ENCODE measurements around the gene MTA1.

The MTA1 gene

DNA sequence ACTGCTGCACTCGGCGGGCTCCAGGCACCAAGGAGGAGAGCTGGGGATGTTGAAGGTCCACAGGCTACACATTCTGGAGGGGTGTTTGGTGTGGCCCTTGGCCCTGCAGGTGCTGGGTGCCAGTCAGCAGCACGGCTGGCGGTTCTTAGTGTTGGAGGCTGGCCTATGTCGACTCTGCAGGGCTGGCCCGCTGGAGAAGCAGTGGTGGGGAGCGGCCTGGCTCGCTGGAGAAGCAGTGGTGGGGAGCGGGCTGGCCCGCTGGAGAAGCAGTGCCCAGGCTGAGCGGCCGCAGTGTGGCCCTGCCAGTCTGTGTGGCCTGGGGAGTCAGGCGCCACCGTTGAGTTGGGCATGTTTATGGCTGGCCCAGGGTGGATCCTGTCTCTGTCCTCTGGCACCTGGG is 27.3 kb downstream of the MTA1 start:
- DNase-seq, result no peak

DNA sequence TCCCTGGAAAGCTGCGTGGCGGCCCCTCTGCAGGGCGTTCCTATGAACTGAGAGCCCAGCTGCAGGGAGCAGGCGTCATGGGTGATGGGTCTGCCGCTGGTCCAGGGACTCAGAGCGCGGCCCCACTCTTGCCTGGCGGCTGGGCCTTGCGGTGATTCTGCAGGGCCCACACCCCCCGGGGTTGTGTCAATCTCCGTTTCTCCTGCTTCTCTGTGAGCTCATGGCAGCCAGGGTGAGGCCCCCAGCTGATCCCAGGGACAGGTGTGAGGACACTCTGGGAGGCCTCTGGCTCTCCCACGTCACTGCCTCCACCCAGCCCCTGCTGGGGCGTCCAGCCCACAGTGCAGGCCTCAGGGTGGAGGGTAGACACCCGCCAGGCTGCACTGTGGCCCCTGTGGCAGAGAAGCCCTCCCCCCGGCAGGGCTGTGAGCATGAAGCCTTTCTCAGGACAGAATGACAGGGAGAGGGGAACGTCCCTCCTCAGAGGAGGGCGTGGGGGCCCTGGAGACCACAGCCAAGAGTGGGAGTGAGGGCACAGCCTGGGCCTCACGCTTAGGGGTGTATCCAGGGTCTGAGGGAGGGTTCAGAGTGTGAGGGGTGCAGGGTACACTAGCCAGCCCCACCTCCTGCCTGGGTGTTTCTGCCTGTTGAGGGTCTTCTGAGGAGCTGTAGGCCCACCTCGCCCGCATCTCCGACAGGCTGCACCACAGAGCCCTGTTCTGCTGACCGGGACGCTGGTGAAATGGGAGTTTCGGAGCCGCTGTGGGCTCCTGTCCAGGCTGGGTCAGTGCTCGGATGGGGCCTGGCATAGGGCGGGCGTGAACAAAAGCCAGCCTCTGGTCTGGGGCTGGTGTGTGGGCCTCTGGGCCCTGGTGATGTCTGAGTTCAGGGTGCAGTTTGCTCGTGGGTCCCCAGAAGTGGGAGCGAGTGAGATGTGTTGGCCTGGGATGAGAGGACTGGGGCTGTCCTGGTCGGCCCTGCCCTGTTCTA is 28.3 kb downstream of the MTA1 start:
- no peak for DNase-seq

DNA sequence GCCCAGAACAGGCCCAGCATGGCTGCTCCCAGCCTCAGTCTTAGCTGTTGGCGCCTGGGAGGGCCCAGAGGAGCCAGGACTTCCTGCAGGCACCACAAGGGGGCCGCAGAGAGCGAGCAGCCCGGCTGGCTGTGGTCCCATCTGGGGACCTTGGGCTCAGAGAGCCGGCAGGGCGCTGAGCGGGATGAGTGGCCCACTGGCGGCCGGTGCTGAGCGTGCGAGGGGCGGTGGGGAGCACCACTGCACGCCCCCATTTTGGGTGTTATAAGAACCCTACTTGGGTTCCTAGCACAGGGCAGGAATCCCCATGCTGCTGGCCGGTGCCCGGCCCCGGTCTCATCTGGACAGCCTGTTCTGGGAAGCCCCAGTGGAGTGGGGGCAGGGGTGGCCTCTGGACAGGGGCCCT is 29.1 kb downstream of the MTA1 start:
- DNase-seq, result peak; percentile 49

DNA sequence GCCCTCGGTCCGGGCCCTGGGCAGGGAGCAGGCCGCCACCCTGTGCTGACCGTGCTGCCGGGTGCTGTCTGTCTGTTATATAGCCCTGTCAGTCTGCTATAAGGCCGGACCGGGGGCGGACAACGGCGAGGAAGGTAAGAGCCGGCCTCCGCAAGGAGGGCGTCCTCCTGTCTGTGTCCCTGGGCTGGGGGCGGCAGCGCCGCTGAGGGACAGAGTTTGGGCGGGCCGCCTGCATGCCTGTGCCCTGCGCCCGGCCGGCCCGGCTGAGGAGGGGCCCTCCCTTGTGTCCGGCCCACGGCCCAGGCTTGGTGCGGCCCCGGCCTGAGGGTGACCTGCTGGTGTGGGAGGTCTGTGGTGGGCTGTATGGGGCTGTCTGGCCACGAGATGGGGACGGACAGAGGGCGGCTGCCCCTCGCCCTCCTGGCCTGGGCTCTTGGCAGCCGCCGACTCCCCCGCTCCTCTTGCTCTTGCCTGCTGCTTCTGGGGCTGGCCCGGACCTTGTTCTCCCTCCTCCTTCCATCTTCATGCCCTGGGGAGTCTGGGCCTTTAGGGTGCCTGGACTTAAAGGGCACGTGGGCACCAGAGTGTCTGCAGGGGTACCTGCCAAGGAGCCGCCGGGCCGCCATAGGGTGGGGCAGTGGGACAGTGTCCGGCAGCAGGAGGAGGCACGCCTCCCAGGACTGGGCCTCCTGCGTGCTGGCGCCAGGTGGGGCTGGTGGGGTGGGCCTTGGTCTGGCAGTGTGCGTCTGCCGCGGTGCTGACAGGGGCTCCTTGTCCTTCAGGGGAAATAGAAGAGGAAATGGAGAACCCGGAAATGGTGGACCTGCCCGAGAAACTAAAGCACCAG is 29.9 kb downstream of the MTA1 start:
- no peak for DNase-seq

DNA sequence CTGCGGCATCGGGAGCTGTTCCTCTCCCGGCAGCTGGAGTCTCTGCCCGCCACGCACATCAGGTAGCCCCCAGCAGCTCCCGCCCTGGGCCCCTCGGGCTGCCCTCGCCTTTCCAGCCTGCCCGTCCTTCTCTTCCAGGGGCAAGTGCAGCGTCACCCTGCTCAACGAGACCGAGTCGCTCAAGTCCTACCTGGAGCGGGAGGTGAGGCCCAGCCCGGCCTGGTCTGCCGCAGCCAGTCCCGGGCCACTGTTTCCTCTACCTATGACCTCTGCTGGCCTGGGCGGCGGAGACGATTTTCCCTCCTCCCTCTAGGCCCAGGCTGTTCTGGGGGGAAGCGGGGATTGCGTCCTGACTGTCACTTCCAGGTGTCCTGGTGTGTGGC is 30.5 kb downstream of the MTA1 start:
- DNase-seq, result no peak

DNA sequence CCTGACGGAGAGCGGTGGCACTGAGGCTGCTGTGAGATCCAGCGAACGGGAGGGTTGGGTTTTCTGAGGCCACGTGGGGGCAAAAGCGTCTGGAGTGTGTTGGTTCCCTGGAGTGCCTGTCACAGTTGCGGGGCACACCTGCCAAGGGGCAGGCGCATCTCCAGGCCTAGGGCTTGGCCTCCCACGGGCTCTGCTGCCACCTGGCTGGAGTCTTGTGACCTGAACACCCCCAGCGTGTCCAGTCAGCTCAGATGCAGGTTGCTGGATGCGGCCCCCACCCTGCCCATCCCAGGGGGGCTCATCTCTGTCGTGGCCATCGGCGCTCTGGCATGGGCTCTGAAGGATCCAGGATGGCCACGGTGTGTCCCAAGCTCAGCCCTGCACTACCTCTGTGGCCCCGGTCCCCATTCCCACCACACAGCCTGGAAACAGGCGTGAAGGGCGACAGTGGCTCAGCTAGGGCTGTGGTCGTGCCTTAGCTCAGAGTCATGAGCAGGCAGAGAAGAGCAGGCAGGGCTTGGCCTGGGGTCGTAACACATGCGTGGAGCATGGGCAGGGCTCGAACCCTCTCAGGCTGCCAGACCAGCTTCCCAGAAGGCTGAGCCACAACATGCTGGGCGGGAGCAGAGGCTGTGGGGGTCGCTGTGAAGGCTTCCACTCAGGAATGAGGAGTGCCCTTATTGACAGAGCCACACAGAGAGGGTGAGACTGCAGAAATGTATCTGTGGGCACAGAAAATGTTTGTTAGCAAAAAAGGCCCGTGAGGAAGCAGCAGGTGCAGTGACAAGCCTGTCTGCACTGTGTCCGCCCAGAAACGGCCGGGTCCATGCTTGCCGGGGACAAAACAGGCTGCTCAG is 31.5 kb downstream of the MTA1 start:
- DNase-seq, result no peak

DNA sequence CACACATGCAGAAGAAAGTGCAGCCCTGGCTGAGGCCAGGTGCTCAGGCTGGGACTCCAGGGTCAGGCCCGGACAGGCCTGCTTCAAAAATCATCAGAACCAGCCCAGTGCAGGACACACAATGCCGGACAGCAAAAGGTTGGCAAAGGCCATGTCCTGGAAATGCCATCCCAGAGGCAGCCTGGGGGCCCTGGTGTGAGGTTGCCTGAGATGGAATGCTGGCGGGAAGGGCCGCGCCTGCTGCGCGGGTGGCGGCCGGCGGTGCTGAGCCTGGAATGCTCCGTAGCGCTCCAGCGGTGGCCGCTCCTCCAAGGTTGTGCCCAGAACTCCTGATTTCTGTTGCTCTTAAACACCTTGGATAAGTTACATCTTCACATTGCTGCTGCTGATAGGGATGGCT is 33.3 kb downstream of the MTA1 start:
- DNase-seq, result no peak

DNA sequence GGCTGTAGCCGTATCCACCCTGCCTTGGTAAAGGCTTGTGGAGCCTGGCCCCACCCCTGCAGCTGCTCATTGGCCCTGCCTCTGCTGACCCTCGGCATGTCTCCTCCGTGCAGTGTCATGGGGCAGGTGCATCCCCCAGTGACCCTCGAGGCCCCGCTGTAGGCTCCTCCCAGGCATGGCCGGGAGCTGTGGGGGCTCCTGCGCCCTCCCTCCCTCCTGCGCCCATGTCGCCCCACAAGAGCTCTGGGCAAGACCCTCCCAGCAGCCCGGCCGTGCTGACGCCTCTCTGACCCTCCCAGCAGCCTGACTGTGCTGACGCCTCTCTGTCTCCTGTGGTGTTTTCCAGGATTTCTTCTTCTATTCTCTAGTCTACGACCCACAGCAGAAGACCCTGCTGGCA is 34.2 kb downstream of the MTA1 start:
- DNase-seq, result no peak

DNA sequence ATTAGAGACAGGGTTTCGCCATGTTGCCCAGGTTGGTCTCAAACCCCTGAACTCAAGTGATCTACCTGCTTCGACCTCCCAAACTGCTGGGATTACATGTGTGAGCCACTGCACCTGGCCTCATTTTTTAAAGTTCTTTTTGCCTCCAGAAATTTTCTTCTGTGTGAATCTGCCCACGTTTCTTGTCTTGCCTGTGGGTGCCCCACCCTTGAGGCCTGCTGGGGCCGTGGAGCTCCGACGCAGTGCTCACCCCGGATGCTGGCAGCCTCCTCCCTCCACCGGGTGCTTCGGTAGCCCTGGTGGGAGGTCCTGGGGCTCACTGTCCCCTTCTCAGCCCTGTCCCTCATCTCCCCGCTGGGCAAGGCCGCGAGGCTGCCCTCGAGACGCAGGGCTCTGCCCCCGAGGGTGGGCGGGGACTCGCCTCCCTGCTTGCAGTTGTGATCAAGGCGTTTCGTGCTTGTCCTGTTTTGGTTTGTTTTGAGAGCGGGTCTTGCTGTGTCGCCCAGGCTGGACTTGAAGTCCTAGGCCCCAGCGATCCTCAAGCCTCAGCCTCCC is 35.5 kb downstream of the MTA1 start:
- DNase-seq, result no peak

DNA sequence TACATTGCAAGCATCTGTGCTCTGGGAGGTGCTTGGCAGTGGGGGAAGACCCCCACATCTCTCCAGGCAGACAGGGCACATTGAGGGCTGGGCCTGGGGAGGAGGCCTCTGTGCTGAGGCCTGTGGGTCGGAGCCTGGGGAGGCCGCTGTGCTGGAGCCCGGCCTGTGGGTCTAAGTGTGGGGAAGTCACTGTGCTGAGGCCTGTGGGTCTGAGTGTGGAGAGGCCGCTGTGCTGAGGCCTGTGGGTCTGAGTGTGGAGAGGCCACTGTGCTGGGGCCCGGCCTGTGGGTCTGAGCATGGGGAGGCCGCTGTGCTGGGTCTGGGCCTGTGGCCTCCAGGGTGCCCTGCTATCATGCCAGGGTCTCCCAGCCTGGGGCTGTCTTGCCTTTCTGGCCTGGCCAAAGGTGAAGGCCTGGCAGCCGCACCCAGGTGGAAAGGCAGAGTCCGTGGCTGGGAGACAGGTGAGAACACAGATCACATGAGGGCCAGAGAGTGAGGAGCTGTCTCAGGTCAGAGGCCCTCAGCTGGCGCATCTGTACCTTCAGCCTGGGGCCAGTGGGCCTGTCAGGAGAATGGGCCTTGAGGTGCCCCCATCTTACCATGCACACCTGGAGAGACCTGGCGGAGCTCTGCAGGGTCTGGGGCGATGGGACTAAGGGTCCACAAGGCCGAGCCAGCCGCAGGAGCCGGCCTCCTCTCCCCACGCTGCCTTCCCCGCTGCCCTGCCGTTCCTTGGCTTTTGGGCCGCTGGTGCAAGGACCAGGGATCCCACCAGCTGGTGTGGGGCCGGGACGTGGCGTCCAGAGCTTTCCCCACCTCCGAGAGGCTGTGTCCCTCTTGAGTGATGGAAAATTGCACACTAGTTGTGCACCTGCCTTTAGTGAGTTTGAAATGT is 36.4 kb downstream of the MTA1 start:
- DNase-seq, result no peak

DNA sequence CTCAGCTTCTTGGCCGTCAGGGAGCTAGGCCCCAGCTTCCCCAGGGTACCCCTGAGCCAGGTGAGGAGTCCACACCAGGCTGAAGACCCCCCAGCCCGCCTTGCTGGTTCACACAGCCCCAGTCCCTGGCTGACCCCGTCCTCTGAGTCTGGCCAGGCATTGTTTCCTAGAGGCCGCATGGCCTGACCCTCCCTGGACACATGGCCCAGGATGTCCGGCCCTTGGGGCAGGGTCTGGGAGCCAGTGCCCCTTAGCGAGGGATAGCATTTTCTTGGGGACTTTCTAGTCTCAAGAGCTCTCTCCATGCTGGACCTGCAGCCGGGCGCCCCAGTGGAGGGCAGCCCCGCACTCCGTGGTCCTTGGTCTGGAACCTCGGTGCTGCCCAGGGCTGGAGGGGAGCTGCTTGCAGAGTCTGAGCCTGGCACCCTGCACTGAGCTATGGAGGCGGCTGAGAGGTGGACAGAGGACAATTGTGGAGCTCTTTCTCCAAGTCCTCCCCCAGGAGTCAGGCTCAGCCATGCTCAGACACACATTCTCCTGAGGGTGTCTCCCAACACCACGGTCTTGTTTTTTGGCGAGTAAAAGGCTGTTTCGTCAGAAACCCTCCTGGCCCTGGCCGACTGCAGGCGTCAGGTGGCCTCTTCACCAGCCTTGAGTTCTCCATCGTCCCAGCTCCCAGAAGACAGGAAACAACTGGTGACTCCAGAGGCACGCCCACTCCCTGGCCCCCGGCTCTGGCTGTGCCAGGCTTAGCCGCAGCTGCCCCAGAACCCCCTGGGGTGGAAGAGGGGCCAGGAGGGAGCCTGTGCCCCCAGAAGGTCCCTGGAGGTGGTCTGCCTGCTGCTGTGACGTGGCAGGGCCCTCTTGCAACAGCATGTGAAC is 37.4 kb downstream of the MTA1 start:
- no peak for DNase-seq

DNA sequence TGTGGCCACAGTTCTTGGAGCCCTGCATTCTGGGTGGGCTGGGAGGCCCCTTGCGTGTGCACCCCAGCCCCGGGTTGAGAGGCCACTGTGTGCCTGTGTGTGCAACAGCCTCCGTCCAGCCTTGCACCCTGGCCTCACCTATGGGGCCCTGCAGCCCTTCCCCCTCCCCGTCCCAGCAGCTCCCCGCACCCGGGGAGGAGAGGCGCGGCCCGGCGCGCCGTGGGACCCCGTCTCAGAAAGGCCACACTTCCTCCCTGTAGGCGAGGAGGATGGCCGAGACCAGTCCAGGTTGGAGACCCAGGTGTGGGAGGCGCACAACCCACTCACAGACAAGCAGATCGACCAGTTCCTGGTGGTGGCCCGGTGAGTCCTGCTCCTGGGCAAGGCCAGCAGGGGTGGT is 38.4 kb downstream of the MTA1 start:
- no peak for DNase-seq

DNA sequence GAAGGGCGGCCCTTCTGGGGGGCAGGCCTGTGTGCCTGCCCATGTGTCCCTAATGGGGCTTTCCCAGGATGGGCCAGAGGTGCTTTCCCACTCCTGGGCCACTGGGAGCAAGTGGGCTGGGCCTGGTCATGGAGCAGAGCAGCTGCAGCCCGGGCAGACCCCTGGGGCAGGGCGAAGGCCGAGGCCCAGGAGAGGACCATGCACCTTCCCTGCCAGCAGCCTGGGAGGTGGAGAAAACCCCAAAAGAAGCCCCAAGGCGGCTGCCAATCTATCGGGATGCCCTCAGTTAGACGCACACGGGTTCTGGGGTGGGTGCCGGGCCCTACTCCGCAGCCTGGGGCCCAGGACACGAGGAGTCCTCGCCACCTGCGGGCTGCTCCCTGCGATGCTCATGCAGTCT is 38.9 kb downstream of the MTA1 start:
- no peak for DNase-seq

DNA sequence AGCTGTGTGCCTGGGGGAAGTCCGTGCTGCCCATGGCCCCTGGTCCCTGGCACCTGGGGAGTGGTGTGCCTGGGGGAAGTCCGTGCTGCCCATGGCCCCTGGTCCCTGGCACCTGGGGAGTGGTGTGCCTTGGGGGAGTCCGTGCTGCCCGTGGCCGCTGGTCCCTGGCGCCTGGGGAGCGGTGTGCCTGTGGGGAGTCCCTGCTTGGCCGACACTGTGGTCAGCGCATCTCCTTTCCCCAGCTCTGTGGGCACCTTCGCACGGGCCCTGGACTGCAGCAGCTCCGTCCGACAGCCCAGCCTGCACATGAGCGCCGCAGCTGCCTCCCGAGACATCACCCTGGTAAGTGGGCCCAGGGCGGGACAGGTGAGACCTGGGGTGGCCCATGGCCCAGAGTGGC is 40.5 kb downstream of the MTA1 start:
- no peak for DNase-seq

DNA sequence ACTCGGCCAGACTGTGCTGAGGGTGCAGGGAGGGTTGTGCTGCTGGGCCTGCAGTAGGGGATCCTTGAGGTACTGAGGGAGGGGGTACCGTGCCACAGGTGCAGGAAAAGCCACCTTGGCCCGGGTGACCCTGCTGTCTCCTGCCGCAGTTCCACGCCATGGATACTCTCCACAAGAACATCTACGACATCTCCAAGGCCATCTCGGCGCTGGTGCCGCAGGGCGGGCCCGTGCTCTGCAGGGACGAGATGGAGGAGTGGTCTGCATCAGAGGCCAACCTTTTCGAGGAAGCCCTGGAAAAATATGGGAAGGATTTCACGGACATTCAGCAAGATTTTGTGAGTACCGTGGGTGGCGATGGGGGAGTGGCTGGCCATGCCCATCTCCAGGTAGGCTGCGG is 41.0 kb downstream of the MTA1 start:
- no peak for DNase-seq

DNA sequence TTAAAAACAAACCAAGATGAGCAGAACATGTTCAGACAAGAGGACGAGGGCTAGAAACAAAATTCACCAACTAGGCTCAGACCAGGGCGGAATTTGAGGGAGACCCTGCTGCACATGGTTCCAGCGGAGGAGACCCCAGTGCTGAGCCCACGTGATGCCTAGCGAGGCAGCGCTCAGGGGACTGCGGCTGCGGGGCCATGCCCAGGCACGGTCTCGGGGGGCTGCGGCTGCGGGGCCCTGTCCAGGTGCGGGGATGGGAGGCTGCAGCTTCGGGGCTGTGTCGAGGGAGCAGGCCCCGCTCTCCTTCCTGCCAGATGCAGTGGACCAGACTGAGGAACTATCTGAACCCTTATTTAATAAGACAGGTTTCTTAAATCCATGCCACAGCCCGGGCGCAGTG is 42.3 kb downstream of the MTA1 start:
- no peak for DNase-seq

DNA sequence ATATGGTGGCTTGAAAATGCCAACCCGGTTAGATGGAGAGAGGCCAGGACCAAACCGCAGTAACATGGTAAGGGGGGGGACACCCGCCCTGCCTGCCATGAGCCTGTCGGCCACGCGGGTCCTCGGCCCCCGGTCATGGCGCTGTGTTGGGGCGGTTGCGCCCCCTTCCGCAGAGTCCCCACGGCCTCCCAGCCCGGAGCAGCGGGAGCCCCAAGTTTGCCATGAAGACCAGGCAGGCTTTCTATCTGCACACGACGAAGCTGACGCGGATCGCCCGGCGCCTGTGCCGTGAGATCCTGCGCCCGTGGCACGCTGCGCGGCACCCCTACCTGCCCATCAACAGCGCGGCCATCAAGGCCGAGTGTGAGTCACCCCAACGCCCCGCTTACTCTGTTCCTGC is 44.9 kb downstream of the MTA1 start:
- no peak for DNase-seq

DNA sequence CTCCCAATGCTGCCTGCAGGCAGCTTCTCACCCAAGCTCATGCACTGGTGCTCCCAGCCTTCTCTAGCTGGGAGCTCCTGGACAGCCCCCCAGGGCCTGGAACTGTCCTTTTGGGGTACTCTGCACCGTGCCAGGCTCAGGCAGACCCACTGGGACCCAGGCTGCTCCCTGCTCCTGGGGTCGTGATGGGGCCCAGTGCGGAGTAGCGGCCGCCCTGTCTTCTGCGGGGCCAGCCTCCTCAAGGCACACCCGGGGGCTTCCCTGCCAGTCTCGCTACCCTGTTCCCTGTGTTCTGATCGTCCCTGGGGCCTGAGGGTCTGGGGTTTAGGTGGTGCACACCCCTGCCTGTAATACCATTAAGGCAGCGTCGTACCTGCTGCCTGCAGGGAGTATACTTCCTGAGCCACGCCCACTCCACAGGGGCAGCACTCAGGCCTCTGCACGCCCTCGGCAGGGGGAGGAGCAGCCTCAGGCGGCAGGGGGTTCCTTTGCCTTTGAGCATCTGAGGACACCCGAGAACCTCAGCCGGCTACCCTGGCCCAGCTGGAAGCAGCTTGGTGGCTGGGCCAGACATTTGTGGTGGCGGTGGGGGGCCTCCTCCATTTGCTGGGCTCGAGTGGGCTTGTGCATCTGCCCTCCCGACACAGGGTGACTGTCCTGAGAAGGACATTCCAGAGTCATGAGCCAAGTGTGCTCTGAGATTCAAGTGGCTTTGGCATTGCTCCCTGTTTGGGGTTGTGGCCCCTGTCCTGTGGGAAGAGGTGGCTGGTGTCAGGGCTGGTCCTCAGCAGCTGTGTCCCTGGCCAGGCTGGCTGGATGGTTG is 45.8 kb downstream of the MTA1 start:
- peak; percentile 91 for DNase-seq

DNA sequence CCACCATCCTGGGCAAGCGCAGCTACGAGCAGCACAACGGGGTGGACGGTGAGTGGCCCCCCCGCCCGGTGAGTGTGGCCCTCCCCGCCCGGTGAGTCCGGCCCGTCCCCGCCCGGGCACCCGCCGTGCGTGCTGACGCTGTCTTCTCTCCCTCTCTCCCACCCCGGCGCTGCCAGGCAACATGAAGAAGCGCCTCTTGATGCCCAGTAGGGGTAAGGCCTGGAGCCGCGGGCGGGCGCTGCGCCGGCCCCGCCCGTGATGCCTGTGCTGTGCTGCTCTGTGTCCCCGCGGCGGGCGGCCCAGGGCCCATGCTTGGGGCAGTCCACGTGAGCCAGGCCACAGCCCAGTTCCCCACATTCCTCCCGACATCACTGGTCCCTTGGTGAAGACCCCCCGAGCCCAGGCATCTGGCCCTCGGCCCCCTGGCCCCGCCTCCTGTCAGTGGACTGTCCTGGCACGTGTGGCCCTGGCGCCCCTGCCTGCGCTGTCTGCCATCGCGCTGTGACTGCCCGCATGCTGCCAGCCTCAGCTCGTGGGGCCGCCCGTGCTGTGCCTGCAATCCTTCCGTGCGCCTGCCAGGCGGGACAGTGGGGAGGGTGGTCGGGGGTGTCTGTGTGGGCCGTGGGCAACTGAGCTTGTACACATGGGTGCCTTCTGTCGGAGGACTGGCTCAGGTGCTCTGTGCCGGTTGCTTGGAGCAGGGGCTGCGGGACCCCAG is 47.1 kb downstream of the MTA1 start:
- peak; percentile 33 for DNase-seq

Measured in NCI-H69 (cell line).